ENCODE results near the gene TXNRD3.

- TF ChIP-seq, protein P1, sequence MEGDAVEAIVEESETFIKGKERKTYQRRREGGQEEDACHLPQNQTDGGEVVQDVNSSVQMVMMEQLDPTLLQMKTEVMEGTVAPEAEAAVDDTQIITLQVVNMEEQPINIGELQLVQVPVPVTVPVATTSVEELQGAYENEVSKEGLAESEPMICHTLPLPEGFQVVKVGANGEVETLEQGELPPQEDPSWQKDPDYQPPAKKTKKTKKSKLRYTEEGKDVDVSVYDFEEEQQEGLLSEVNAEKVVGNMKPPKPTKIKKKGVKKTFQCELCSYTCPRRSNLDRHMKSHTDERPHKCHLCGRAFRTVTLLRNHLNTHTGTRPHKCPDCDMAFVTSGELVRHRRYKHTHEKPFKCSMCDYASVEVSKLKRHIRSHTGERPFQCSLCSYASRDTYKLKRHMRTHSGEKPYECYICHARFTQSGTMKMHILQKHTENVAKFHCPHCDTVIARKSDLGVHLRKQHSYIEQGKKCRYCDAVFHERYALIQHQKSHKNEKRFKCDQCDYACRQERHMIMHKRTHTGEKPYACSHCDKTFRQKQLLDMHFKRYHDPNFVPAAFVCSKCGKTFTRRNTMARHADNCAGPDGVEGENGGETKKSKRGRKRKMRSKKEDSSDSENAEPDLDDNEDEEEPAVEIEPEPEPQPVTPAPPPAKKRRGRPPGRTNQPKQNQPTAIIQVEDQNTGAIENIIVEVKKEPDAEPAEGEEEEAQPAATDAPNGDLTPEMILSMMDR (IDR thresholded peaks at IDR 0.05) = no peak
- TF ChIP-seq POLR2A (IDR thresholded peaks at IDR 0.05) = no peak
Measured at GRCh38 chr3:126680667-126681055, 25.7 kb upstream of the TXNRD3 start.

All from adrenal gland (tissue), 5 donors.